Measurements from ENCODE around the gene PACS2. TPM values are rescaled to one million over a fixed set of nuclear protein-coding genes. Genes with fewer than 3 reads are reported as not detected.
A peak's percentile ranks its signal among the peaks of the same experiment; 100 is the strongest.

The PACS2 gene
- total RNA-seq, 1 experiment from 2014 or later: 43.4 TPM

- Histone ChIP-seq H3K9me3 (replicated peaks) (peaks cover 5% of the 10 kb centered on the region), H3K36me3 (no peaks in the 10 kb centered on the region), H3K4me3 (0 out of 2 replicates have a peak overlapping the region, but pooled peaks have one; percentile 6), H3K27ac (peak overlapping the region; percentile 2; the same call in 1 of the 2 replicates), H3K4me1 (peaks cover 31% of the 10 kb centered on the region), H3K27me3 (no peaks in the 10 kb centered on the region)
- DNase-seq: peak; percentile 69 to 77
Measured at GRCh38 chr14:105340821-105341733, 26.5 kb downstream of the PACS2 start.

DNA sequence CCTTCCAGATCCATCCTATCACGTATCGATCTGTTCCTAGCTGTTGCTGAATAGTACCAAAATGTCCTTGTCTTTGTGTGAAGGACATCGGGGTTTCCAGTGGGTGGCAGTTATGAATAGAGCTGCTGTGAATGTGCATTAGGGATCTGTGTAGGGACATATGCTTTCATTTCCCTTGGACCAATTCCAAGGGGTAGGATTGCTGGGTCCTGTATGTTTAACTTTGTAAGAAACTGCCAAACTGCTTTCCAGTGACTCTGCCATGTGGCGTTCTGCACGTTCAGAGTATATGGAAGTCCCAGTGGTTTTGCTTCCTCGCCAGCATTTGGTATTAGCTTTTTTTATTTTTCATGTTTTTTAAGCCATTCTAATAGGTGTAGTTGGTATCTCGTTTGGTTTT lies 28.6 kb downstream of the PACS2 start:
- Histone ChIP-seq H3K27me3 (no peaks in the 10 kb centered on the region), H3K36me3 (no peaks in the 10 kb centered on the region), H3K27ac (no peak overlapping the region; the same call in 1 of the 2 replicates), H3K9me3 (replicated peaks) (peaks cover 5% of the 10 kb centered on the region), H3K4me1 (peaks cover 26% of the 10 kb centered on the region), H3K4me3 (no peak overlapping the region)
- peak; percentile 72 to 93 for DNase-seq

DNA sequence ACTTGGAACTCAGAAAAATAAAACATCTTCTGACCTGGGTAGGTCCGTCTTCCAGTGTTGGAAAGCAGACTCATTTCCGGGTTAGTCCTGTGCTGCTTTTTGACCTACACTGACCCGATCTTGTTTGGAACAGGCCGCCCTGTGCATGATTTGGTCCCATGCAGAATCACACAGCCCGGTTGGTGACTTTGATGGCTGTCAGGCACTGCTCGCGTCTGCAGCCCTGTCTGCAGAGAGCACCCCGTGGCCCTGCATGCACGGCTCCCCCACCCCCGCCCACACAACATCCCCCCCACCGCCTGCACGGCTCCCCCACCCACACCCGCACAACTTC lies 31.6 kb downstream of the PACS2 start:
- H3K27me3 ChIP-seq: no peaks in the 10 kb centered on the region
- H3K27ac ChIP-seq: no peak overlapping the region
- no peak for DNase-seq
- peaks cover 5% of the 10 kb centered on the region for H3K9me3 ChIP-seq (replicated peaks)
- peaks cover 30% of the 10 kb centered on the region for H3K4me1 ChIP-seq
- H3K4me3 ChIP-seq: no peak overlapping the region
- no peaks in the 10 kb centered on the region for H3K36me3 ChIP-seq

- peaks cover 5% of the 10 kb centered on the region for H3K9me3 ChIP-seq (replicated peaks)
- DNase-seq: no peak
Measured at GRCh38 chr14:105346876-105347586, 32.5 kb downstream of the PACS2 start.

GRCh38 chr14:105347587-105347968 lies 33.0 kb downstream of the PACS2 start:
- Histone ChIP-seq H3K9me3 (replicated peaks) (peaks cover 5% of the 10 kb centered on the region), H3K27me3 (no peaks in the 10 kb centered on the region), H3K27ac (no peak overlapping the region), H3K4me3 (no peak overlapping the region), H3K36me3 (no peaks in the 10 kb centered on the region), H3K4me1 (peaks cover 33% of the 10 kb centered on the region)
- DNase-seq: no peak

More at GRCh38 chr14:105346876-105347586, 32.5 kb downstream of the PACS2 start:
- Histone ChIP-seq H3K27ac (no peak overlapping the region), H3K4me3 (no peak overlapping the region), H3K4me1 (peaks cover 32% of the 10 kb centered on the region), H3K36me3 (no peaks in the 10 kb centered on the region), H3K27me3 (no peaks in the 10 kb centered on the region)

DNA sequence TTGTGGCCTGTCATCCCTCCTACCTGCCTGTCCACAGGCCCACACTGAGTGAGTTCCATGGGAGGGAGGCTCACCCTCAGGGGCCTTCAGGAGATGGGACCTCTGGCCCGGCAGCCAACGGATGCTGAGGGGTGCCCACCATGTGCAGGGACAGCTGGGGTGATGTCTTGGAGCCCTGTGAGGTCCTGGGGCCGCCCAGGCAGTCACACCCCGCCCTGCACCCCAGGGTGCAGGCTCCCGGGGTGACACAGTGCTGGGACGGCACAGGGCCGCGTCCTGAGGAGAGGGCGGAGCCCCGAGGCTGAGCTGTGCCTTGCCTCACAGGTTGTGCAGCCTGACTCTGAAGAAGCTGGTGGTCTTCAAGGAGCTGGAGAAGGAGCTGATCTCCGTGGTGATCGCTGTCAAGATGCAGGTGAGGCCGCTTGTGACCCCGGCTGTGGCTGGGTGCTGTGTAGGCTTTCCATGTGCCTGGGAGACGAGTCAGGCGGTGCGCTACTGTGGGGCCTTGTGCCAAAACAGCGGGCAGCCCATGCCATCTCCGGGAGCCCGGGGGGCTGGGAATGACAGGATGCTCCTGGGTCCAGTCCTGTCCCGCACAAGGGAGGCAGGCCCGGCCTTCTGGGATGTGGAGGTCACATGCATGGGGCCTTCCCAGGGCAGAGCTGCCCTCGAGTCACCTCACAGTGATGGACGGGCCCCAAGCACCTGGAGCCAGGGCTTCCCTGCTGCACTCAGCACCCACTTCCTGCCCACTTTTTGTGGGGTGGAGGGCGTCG lies 33.8 kb downstream of the PACS2 start:
- no peaks in the 10 kb centered on the region for H3K27me3 ChIP-seq
- peaks cover 5% of the 10 kb centered on the region for H3K9me3 ChIP-seq (replicated peaks)
- DNase-seq: no peak
- H3K36me3 ChIP-seq: no peaks in the 10 kb centered on the region
- no peak overlapping the region for H3K4me3 ChIP-seq
- peaks cover 28% of the 10 kb centered on the region for H3K4me1 ChIP-seq
- no peak overlapping the region for H3K27ac ChIP-seq

- Histone ChIP-seq H3K36me3 (no peaks in the 10 kb centered on the region), H3K27me3 (no peaks in the 10 kb centered on the region), H3K4me1 (peaks cover 21% of the 10 kb centered on the region), H3K9me3 (replicated peaks) (peaks cover 5% of the 10 kb centered on the region), H3K4me3 (no peak overlapping the region), H3K27ac (no peak overlapping the region)
- DNase-seq: no peak
Measured at GRCh38 chr14:105348945-105349699, 34.6 kb downstream of the PACS2 start.

DNA sequence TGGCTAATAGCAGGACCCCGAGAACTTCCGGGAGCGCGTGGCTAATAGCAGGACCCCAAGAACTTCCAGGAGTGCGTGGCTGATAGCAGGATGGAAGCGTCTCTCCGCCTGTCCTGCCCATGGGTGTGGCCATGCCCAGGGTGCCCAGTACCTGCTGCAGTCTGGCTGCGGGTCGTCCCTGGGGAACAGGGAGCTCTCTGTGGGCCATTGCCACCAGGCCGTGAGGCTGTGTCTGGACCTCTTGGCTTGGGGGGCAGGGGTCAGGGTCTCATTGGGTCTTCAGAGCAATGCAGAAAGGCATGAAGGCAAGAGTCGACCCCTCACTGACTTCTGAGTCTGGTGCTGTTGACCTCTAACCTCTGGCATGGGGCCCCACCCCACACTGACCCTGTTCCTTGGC lies 35.4 kb downstream of the PACS2 start:
- no peak for DNase-seq

GRCh38 chr14:105350450-105351244 lies 36.1 kb downstream of the PACS2 start:
- DNase-seq: no peak
- H3K27ac ChIP-seq: no peak overlapping the region
- no peak overlapping the region for H3K4me3 ChIP-seq
- peaks cover 21% of the 10 kb centered on the region for H3K4me1 ChIP-seq
- H3K9me3 ChIP-seq (replicated peaks): peaks cover under 1% of the 10 kb centered on the region; the same call in 1 of the 2 replicates
- H3K36me3 ChIP-seq: no peaks in the 10 kb centered on the region
- no peaks in the 10 kb centered on the region for H3K27me3 ChIP-seq

More for the DNA sequence above, 35.4 kb downstream of the PACS2 start:
- Histone ChIP-seq H3K36me3 (no peaks in the 10 kb centered on the region), H3K9me3 (replicated peaks) (peaks cover 5% of the 10 kb centered on the region), H3K4me1 (peaks cover 21% of the 10 kb centered on the region), H3K27me3 (no peaks in the 10 kb centered on the region), H3K4me3 (no peak overlapping the region), H3K27ac (no peak overlapping the region)

GRCh38 chr14:105351410-105351809 lies 36.9 kb downstream of the PACS2 start:
- H3K36me3 ChIP-seq: no peaks in the 10 kb centered on the region
- no peak overlapping the region; the same call in 1 of the 2 replicates for H3K27ac ChIP-seq
- H3K9me3 ChIP-seq (replicated peaks): no peaks in the 10 kb centered on the region
- H3K4me3 ChIP-seq: no peak overlapping the region
- peak; percentile 48 to 62 for DNase-seq
- H3K4me1 ChIP-seq: peaks cover 21% of the 10 kb centered on the region
- H3K27me3 ChIP-seq: no peaks in the 10 kb centered on the region

GRCh38 chr14:105351920-105352851 lies 37.6 kb downstream of the PACS2 start:
- no peak overlapping the region for H3K4me3 ChIP-seq
- peaks cover 21% of the 10 kb centered on the region for H3K4me1 ChIP-seq
- no peaks in the 10 kb centered on the region for H3K9me3 ChIP-seq (replicated peaks)
- no peak overlapping the region; the same call in 1 of the 2 replicates for H3K27ac ChIP-seq
- H3K27me3 ChIP-seq: no peaks in the 10 kb centered on the region
- DNase-seq: peak; percentile 86 to 96
- no peaks in the 10 kb centered on the region for H3K36me3 ChIP-seq

DNA sequence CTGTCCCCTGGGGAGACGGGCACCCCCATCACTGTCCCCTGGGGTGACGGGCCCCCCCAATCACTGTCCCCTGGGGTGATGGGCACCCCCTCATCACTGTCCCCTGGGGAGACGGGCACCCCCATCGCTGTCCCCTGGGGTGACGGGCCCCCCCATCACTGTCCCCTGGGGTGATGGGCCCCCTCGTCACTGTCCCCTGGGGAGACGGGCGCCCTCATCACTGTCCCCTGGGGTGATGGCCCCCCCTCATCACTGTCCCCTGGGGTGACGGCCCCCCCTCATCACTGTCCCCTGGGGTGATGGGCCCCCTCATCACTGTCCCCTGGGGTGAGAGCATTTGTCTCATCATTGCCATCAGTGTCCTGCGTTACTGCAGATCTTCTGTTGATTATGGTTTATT lies 38.6 kb downstream of the PACS2 start:
- H3K27me3 ChIP-seq: no peaks in the 10 kb centered on the region
- no peak overlapping the region for H3K4me3 ChIP-seq
- peaks cover 21% of the 10 kb centered on the region for H3K4me1 ChIP-seq
- no peaks in the 10 kb centered on the region for H3K9me3 ChIP-seq (replicated peaks)
- no peak overlapping the region for H3K27ac ChIP-seq
- no peaks in the 10 kb centered on the region for H3K36me3 ChIP-seq
- DNase-seq: no peak

All from SJCRH30 (cell line).